ENCODE data around the gene RHOJ.

GRCh38 chr14:63292805-63293204 lies 88.6 kb downstream of the RHOJ start:
- TF ChIP-seq, protein P1, sequence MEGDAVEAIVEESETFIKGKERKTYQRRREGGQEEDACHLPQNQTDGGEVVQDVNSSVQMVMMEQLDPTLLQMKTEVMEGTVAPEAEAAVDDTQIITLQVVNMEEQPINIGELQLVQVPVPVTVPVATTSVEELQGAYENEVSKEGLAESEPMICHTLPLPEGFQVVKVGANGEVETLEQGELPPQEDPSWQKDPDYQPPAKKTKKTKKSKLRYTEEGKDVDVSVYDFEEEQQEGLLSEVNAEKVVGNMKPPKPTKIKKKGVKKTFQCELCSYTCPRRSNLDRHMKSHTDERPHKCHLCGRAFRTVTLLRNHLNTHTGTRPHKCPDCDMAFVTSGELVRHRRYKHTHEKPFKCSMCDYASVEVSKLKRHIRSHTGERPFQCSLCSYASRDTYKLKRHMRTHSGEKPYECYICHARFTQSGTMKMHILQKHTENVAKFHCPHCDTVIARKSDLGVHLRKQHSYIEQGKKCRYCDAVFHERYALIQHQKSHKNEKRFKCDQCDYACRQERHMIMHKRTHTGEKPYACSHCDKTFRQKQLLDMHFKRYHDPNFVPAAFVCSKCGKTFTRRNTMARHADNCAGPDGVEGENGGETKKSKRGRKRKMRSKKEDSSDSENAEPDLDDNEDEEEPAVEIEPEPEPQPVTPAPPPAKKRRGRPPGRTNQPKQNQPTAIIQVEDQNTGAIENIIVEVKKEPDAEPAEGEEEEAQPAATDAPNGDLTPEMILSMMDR (IDR thresholded peaks at IDR 0.05): no peak
- no peak for TF ChIP-seq POLR2AphosphoS5 (IDR thresholded peaks at IDR 0.05)
- TF ChIP-seq POLR2A (IDR thresholded peaks at IDR 0.05): no peak
